GM18507 (cell line): ENCODE measurements around the gene SPANXA2.
"Not testable (repeated sequence)": the region's sequence is repeated elsewhere in the genome, so short reads cannot be mapped to it uniquely, and the experiment has no call there.

ENCODE experiments used
- DNase-seq: peaks from one replicate; pipeline ENCODE4 v3.0.0; 2011; ENCODE audit warnings: low read depth; ENCODE audit not compliant: insufficient read length; ENCODE audit errors: extremely low spot score
- FAIRE-seq: peaks from 2 replicates; lab custom pipeline; 2011; peaks lifted over from hg19 to GRCh38; lab: Jason Lieb, UNC

The SPANXA2 gene, protein sequence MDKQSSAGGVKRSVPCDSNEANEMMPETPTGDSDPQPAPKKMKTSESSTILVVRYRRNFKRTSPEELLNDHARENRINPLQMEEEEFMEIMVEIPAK

DNA sequence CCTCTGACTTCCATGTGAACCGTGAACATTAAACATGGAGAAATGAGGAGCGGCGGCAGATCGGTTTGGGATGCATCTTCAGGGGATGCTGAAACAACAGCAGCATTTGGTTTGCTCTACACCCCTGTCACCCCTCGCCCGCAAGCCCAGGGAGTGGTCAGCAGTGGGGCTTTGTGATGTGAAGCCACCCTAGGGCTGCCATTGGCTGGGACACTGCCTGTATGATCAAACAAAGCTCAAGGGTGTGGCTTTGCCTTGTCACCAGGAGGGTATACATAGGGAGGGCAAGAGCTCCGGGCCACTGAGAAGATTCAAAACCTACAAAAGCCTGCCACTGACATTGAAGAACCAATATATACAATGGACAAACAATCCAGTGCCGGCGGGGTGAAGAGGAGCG lies at the start of gene SPANXA2:
TSS of gene SPANXA2 (plus strand) at position 301 of the 400 bp plus-strand sequence. CDS start at position 361, 60 bp downstream.
- FAIRE-seq, DNase-seq: not testable (repeated sequence)

DNA sequence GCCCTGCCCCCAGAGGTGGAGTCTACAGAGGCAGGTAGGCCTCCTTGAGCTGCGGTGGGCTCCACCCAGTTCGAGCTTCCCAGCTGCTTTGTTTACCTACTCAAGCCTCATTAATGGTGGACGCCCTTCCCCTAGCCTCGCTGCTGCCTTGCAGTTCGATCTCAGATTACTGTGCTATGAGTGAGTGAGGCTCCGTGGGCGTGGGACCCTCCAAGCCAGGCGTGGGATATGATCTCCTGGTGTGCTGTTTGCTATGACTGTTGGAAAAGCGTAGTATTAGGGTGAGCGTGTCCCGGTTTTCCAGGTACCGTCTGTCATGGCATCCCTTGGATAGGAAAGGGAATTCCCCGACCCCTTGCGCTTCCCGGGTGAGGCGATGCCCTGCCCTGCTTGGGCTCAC lies 47.0 kb upstream of the SPANXA2 start:
- DNase-seq, FAIRE-seq: not testable (repeated sequence)

DNA sequence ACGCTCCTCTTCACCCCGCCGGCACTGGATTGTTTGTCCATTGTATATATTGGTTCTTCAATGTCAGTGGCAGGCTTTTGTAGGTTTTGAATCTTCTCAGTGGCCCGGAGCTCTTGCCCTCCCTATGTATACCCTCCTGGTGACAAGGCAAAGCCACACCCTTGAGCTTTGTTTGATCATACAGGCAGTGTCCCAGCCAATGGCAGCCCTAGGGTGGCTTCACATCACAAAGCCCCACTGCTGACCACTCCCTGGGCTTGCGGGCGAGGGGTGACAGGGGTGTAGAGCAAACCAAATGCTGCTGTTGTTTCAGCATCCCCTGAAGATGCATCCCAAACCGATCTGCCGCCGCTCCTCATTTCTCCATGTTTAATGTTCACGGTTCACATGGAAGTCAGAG lies 4.9 kb upstream of the SPANXA2 start, which contains the start of gene SPANXA1:
TSS of gene SPANXA1 (minus strand) at position 101 of the 400 bp plus-strand sequence. CDS start at position 41, 60 bp downstream.
- DNase-seq, FAIRE-seq: not testable (repeated sequence)

DNA sequence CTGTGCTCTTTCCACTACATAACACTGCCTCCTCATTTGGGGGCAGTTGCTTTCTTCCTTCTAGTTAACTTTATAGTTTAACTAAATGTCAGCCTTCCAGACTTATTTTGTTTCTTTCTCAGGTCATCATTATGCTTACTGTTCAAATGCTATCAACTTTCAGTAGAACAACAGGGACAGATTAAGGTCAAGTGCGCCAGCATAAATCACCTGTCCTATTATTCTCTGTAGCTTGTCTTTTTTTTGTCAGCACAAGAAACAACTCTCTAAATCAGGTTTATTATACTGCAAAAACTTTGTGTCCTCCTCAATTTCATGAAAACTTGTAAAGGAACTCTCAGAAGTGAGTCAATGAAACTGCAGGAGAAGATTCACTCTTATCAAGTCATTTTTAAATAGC lies 19.6 kb downstream of the SPANXA2 start:
- DNase-seq (no peak), FAIRE-seq (no peak)

DNA sequence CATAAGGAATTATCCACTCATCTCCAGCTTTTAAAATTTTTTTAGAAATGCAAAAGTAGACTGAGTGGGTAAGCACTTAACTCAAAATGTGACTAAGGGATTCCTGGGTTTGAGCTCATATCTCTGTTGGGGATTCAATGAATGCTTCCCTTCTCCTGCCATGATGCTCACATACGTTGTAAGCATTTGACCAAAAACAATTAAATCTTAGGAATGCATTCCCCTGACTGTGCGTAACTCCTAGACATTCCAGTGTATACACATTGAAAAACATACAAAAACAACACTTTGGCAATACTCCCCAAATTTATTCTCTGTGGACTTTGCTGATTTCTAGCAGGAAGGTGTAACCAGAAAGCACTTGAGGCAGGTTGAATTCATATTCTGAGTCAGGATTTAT lies 29.8 kb downstream of the SPANXA2 start:
- FAIRE-seq, result no peak

DNA sequence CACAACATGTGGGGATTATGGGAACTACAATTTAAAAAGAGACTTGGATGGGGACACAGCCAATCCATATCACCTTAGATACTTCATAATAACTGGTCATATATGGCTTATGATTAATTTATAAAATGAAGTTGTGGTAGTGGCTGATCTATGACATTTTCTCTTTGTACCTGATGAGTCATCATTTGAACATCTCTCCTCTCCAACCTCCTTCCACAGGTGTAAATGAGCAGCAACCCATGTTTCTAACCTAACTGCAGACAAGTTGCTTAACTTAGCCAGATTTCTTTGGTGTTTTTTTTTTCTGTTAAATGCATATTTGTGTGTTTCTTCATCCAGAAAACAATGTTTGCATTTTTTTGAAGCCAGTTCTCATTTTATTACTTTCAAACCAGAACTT lies 42.6 kb downstream of the SPANXA2 start:
- FAIRE-seq (no peak), DNase-seq (no peak)

More for the DNA sequence above, 29.8 kb downstream of the SPANXA2 start:
- no peak for DNase-seq

DNA sequence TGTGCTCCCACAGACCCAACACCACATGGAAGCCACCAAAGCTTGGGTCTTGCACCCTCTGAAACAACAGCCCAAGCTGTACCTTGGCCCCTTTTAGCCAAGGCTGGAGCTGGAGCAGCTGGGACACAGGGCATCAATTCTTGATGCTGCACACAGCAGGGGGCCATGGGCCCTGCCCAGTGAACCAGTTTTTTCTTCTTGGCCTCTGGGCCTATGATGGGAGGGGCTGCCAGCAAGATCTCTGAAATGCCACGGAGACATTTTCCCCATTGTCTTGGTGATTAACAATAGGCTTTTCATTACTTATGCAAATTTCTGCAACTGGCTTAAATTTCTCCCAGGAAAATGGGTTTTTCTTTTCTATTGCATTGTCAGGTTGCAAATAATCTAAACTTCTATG lies 49.0 kb downstream of the SPANXA2 start:
- no peak for DNase-seq
- no peak for FAIRE-seq
